Measurements from ENCODE around the gene CACUL1.
A peak's percentile ranks its signal among the peaks of the same experiment; 100 is the strongest.

- TF ChIP-seq MYC (IDR thresholded peaks at IDR 0.05; ENCODE audit: low read depth, low read length) (no peak), CTCF (IDR thresholded peaks at IDR 0.05; ENCODE audit: extremely low read depth in 1 of 2, insufficient read depth in 1 of 2, low read depth in 1 of 2, low read length in 2 of 2) (peak; percentile 47 to 51), EZH2 (IDR thresholded peaks at IDR 0.05; ENCODE audit: borderline replicate concordance, low read depth, low read length, severe bottlenecking) (no peak), POLR2A (IDR thresholded peaks at IDR 0.05; ENCODE audit: low read depth, low read length) (no peak), JUN (IDR thresholded peaks at IDR 0.05; ENCODE audit: borderline replicate concordance, insufficient read depth, insufficient read length, low read depth) (no peak), POLR2AphosphoS5 (IDR thresholded peaks at IDR 0.05; ENCODE audit: insufficient read depth, low read depth, low read length) (no peak), MAX (IDR thresholded peaks at IDR 0.05; ENCODE audit: insufficient read depth, insufficient read length) (no peak)
These were observed 33.9 kb downstream of the CACUL1 start for GRCh38 chr10:118720685-118721538.
